Measurements from ENCODE around the gene MAN1C1. TPM values are rescaled to one million over a fixed set of nuclear protein-coding genes. Genes with fewer than 3 reads are reported as not detected.

The MAN1C1 gene
- total and polyA plus RNA-seq, 2 donors (not counting 3 experiments of a cell fraction or from before 2014, with no cell fraction given), result 1.5 to 4.0 TPM

- TF ChIP-seq EZH2 (IDR thresholded peaks at IDR 0.05; ENCODE audit: borderline replicate concordance, low read depth, low read length, severe bottlenecking) (no peak), CTCF (IDR thresholded peaks at IDR 0.05; ENCODE audit: extremely low read depth in 1 of 2, insufficient read depth in 1 of 2, low read depth in 1 of 2, low read length in 2 of 2) (no peak), MYC (IDR thresholded peaks at IDR 0.05; ENCODE audit: low read depth, low read length) (no peak), JUN (IDR thresholded peaks at IDR 0.05; ENCODE audit: borderline replicate concordance, insufficient read depth, insufficient read length, low read depth) (no peak), POLR2A (IDR thresholded peaks at IDR 0.05; ENCODE audit: low read depth, low read length) (no peak), GATA2 (IDR thresholded peaks at IDR 0.05; ENCODE audit: insufficient read depth, insufficient read length, low read depth, low read length) (no peak), MAX (IDR thresholded peaks at IDR 0.05; ENCODE audit: insufficient read depth, insufficient read length) (no peak)
- Histone ChIP-seq H3K9ac (replicated peaks; ENCODE audit: extremely low read depth, insufficient read depth, low read length) (no peak overlapping the region), H3K4me3 (replicated peaks in 1 of 3; ENCODE audit: insufficient read depth in 1 of 3, low read depth in 1 of 3, low read length in 3 of 3) (no peak overlapping the region), H3K27me3 (ENCODE audit: control insufficient read depth in 2 of 2, insufficient read depth in 2 of 2, low read length in 2 of 2) (peaks cover 0 to 1% of the 10 kb centered on the region in 2 experiments), H4K20me1 (replicated peaks; ENCODE audit: control insufficient read depth, extremely low read depth, insufficient read depth, low read length) (no peaks in the 10 kb centered on the region), H3K79me2 (ENCODE audit: control insufficient read depth, insufficient read depth, low read length) (no peaks in the 10 kb centered on the region), H3K4me2 (ENCODE audit: insufficient read depth, low read length) (no peak overlapping the region), H3K9me1 (replicated peaks; ENCODE audit: control insufficient read depth, extremely low read depth, insufficient read depth, low read length) (no peaks in the 10 kb centered on the region), H3K4me1 (ENCODE audit: control insufficient read depth, extremely low read depth, insufficient read depth, low read length) (peaks cover under 1% of the 10 kb centered on the region), H3K36me3 (ENCODE audit: control insufficient read depth in 2 of 2, extremely low read depth in 1 of 2, insufficient read depth in 2 of 2, low read length in 2 of 2) (no peaks in the 10 kb centered on the region), H3K9me3 (replicated peaks; ENCODE audit: control insufficient read depth, insufficient read depth, low read length) (no peaks in the 10 kb centered on the region), H3K27ac (ENCODE audit: insufficient read depth, low read depth, low read length) (no peak overlapping the region), H2AFZ (ENCODE audit: low read depth, low read length) (no peak overlapping the region)
- ChIA-PET POLR2A (no interaction called here), CTCF (interaction anchor here (7.4 kb wide), 1 partner anchor 185 kb away, joined by 80 read pairs; no protein-coding TSS in a partner anchor)
- dilution Hi-C loops (cut with MboI; ENCODE audit: extremely low pct_ligation_motif_present, low sequenced_read_pairs), result no loop called here
- BruUV-seq (replicated peaks), result no TSS peak
- FAIRE-seq, result no peak
- intact Hi-C loops (cut with micrococcal nuclease), result no loop called here
- DNase-seq (ENCODE audit: low read depth, low spot score), result no peak
Measured at GRCh38 chr1:25794325-25794724, 177.7 kb downstream of the MAN1C1 start.

All from endothelial cell of umbilical vein (primary cell).